G401.6 (cell line): ENCODE results near the gene SNORC.
"Not testable (repeated sequence)": the region's sequence is repeated elsewhere in the genome, so short reads cannot be mapped to it uniquely, and the experiment has no call there.

Experiments used
- FAIRE-seq: peaks from 2 replicates; lab custom pipeline; 2012; peaks lifted over from hg19 to GRCh38; lab: Jason Lieb, UNC

SNORC gene

DNA sequence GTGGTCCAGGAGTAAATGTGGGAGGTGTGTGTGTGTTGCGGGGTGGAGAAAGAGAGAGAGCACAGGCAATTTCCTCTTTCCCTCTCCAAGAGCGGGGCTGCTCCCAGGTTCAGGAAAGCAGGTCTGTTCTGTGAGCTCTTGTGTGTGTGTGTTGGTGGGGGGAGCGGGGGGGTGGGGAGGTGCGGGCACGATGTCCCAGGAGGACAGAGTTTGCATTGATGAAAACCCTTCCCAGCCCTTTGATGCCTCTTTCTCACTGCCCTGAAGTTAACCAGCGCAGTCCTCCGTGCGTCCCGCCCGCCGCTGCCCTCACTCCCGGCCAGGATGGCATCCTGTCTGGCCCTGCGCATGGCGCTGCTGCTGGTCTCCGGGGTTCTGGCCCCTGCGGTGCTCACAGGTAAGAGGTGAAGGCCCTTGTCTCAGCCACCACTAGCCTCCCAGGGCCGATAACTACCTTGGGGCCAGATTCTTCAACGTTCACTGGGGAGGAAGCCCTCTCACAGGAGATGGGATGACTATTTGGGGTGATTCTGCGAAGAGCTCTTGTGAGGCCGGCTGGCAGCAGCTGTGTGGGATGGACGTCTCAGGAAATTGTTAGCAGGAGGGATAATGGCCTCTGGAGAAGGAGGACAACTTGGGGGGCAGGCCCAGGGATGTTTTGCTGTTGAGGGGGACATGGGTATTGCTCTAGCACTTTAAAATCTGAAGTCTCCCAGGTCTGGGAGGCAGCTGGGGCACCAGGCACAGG is at the start of gene SNORC:
TSS of gene SNORC (plus strand) at position 247 of the 748 bp plus-strand sequence. CDS start at position 325, 78 bp downstream.
- FAIRE-seq = no peak

GRCh38 chr2:232829988-232830387 is 40.1 kb upstream of the SNORC start:
- FAIRE-seq = no peak

DNA sequence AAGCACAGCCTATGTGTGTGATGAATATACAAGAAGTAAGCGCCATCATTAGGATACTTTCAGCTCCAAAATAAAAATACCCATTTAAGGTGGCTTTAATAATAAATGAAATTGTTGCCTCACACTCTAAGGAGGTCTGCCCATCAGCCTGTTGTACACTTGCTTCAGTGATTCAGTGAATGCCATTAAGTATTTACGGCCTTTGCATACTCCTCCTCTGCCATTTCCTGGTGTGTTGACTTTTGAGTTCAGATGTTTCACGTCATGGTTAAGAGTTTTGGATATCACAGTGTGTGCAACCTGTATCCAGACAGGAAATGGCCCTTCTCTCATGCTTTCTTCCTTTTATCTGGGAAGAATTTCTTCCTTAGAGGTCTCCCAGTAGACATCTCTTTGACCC is 38.6 kb upstream of the SNORC start:
- FAIRE-seq = no peak

- FAIRE-seq = no peak
Observed at GRCh38 chr2:232833830-232834229, 36.2 kb upstream of the SNORC start.

DNA sequence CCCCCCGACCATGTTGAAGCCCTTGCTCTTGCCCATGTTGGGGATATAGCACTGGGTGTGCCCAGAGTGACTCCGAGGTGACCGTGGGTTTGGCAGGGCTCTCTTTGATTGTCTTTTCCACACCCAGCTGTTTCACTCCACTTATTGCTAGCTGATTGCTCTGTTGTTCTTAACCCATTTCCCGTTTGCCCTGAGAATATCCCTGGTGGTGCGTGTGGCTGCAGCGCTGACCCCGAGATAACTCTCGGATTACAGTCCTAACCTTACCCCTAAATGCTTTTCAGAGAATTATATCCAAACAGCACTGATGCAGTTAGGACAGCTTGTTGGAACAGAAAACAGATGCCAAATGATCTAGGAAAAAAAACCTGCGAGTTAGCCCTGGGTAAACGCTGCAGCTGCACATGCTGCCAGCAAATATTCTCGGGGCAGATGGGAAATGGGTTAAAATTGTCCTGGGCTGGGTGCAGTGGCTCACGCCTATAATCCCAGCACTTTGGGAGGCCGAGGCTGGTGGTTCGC is 34.3 kb upstream of the SNORC start:
- no peak for FAIRE-seq

- FAIRE-seq = no peak
Observed at GRCh38 chr2:232836934-232837333, 33.1 kb upstream of the SNORC start.

DNA sequence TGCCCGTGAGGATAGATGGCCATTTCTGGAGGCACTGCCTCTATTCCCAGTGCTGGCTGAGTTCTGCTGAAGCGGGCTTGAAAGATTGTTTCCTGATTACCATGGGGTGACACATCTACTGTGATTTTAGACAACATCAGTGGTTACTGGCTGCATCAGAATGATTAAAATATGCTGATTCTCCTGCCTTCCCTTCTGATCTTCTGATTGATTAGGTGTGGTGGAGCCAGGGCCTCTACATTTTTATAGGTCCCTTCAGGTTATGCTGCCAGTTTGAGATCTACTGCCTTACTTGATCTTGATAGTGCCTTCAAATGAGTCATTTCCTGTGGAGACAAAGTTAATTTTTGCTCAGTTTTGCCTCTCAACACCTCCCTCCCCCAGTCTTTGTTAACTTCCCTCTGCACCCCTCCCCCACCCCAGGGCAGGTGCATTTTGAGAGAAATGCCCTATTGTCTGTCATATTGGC is 31.6 kb upstream of the SNORC start:
- FAIRE-seq = no peak

DNA sequence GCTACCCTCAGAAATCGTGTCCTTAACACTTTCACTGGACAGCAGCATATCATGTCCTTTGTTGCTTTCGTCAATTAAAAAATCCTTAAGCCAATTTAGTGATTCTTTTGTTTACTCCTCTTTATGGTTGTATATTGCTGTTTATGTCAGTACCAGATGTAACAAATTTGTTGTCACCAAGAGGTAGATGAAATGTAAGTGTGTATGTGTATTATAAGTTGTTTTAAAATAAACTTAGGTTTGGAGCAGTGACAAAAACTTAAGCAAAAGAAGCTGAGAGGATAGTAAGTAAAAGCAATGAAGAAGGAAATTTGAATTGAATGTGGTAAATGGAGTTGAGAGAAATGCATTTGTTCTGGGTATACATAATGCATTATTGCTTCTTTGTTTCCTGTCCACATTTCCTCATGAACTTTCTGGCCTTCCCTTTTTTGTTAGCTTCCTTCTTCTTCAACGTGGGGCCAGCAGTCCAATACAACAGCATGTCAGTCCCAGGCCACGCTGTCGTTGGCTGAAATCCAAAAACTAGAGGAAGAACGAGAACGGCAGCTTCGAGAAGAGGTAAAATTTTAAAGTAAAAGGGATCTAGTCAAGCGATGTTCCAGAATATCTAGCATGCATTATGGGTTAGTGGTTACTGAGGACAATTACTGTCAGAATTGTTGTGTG is 30.5 kb upstream of the SNORC start:
- no peak for FAIRE-seq

GRCh38 chr2:232842689-232843088 is 27.4 kb upstream of the SNORC start:
- no peak for FAIRE-seq

GRCh38 chr2:232843834-232844233 is 26.2 kb upstream of the SNORC start:
- FAIRE-seq = peak; percentile 54

DNA sequence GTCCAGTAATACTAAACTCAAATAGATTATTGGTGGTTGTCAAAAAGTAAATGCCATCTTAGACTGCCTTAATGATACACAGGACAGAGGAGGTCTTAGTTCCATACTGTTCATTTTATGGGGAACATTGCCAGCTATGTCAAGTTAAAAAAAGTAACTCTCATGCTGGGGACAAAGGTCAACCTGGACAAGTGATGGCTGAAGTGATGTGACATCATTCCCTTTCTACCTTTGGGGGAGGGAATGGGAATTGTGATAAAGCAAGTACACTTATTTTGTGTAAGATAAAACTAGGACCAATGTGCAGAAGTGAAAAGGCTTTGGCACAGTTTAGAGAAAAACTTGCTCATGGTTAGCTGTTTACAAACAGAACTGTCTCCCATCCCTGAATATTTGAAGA is 24.0 kb upstream of the SNORC start:
- FAIRE-seq = no peak

DNA sequence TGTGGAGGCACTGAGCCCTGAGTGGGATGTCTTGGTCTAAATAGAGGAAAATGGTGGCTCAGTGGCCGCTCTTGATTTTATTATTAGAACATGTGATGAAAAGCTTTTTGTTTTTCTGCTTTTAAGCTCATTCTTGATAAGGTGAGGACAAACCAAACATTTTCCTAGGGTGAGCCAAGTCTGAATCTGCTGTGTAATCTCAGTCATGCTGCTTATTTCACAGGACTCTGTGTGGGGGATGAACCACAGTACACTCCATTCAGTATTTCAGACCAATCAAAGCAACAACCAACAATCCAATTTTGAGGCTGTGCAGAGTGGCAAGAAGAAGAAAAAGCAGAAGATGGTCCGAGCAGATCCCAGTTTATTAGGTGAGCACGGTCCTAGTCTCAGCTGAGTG is 20.0 kb upstream of the SNORC start:
- no peak for FAIRE-seq

DNA sequence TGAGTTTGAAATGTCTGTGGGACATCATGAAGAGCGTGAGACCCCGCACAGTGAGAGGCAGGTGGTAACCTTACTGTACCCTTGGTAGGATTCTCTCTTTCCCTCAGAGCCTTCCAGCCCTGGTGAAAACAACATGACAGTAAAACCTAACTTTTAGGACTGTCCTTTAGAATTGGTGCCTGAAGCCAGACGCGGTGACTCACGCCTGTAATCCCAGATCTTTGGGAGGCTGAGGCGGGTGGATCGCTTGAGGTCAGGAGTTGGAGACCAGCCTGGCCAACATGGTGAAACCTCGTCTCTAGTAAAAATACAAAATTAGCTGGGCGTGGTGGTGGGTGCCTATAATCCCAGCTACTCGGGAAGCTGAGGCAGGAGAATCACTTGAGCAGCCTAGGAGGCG is 18.0 kb upstream of the SNORC start:
- FAIRE-seq = not testable (repeated sequence)

DNA sequence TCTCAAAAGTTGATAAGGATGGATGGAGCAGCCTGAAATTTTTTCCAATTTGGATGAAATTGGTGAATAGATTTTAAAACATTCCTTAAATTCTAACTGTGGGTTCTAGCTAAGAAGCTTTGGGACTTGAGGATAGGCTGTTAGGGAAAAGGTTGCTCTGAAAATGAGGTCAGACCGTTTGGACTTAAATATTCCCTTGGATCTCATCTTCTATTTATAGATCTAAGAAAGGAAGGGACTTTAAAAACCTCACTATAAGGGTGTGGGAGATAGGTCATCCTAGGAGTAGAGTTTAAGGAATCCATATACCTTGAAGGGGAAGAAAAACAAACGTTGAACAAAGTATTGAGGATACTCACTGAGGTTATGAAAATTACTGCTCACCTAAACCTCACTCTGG is 17.4 kb upstream of the SNORC start:
- FAIRE-seq = no peak

- no peak for FAIRE-seq
Observed at GRCh38 chr2:232854082-232854481, 16.0 kb upstream of the SNORC start.

DNA sequence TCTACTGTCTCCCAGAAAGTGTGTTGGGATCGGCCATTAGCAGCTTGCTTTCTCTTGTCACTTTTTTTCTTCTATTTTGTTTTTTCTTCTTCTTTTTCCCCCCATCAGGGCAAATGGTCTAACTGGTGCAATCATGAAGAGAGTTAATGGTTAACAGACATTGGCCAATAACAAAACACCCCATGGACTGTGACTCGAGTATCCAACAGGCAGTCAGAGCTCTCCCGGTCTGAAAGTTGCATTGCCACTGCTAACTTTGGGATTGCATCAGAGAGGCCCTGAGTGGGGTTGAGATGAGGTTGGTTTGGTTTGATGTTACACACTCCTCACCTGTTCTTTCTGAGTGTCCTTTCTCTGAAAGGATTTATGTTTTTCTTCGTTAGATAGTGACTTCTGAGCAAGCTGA is 12.9 kb upstream of the SNORC start:
- FAIRE-seq = no peak

DNA sequence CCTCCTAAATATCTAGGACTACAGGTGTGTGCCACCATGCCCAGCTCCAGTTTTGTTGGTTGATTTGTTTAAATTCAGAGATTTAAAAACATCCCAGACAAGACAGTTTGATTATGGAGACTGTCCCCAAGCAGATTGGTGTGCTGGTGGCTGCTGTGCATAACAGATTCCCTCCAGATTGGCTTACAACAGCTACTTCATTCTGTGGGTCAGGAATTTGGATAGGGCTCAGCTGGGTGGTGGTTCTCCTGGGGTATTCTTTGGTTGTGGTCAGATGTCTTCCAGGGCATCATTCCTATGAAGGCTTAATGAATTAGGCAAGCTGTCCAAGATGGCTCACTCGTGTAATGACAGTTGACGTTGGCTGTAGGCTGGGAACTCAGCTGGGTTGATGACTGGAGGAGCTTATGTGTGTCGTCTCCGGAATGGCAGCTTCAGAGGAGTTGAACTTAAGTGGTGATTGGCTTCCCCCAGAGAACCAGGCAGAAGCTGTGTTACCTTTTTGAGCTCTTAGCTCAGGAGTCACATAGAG is 10.6 kb upstream of the SNORC start:
- FAIRE-seq = no peak

DNA sequence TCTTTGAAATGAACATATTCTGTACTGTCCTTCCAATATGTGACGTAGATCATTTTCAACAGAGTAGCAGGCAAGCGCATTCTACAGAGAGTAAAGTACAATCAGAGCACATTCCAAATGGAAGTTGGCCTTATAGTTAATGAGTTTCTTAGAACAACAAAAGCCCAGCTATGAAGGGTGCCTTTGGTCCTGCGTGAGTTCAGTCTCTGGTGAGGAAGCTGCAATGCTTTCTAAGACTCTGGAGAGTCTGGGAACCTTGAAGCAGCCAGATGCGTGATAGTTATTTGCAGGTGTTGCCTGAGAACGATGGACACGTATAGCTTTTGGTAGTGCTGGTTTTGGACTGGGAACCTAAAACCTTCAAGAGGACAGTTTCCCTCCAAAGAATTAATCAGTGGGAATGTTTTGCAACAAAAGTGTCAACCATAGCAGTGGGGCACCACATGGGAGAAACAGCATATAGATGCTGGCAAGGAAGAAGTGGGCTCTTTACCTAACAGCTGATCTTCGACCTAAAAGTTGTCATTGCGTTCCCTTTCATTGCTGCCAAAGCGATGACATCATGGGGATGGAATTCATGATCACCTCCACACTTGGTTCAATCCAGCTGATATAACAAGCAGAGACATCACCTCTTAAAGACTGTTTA is 9.3 kb upstream of the SNORC start:
- FAIRE-seq = no peak

GRCh38 chr2:232861353-232861752 is 8.7 kb upstream of the SNORC start:
- no peak for FAIRE-seq

- no peak for FAIRE-seq
Observed at GRCh38 chr2:232863996-232864395, 6.1 kb upstream of the SNORC start.

DNA sequence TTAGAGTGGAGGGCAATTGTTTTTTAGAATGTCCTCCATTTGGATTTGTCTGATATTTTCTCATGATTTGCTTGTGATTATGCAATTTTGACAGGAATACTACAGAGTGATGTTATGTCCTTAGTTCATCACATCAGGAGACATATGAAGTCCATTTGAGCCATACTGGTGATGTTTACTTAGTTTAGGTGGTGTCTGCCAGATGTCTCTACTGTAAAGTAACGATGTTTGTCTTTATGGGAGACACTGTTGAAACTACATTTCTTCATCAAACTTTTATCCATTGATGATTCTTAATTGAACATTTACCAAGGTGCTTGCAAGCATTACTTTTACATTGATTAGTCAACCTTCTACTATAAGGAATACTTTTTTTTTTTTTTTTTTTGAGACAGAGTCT is 4.9 kb upstream of the SNORC start:
- FAIRE-seq = no peak

GRCh38 chr2:232866104-232866503 is 4.0 kb upstream of the SNORC start:
- no peak for FAIRE-seq
